Measurements from ENCODE around the gene DDX25.

Gene DDX25

GRCh38 chr11:125968354-125968753, 64.0 kb downstream of the DDX25 start:
- DNase-seq (ENCODE audit: insufficient read length, low spot score), result no peak
- no peak for FAIRE-seq

GRCh38 chr11:125971618-125972017, 67.3 kb downstream of the DDX25 start:
- FAIRE-seq, result no peak

DNA sequence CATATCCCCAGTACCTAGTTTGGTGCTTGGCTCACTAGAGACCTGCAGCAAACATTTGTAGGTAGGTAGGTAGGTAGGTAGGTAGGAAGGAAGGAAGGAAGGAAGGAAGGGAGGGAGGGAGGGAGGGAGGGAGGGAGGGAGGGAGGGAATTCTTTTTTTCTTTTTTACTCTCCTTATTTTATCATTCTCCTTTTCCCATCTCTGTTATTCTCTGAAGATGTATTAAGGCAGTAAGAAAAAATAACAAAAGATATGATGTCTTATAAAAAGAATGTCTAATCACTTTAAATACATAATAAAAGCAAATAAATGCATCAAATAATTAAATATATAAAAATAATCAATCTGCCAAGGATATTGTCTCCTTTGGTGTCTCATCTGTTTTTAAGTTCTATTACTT, 70.0 kb downstream of the DDX25 start:
- no peak for FAIRE-seq
- no peak for DNase-seq (ENCODE audit: insufficient read length, low spot score)

More at GRCh38 chr11:125971618-125972017, 67.3 kb downstream of the DDX25 start:
- no peak for DNase-seq (ENCODE audit: insufficient read length, low spot score)

DNA sequence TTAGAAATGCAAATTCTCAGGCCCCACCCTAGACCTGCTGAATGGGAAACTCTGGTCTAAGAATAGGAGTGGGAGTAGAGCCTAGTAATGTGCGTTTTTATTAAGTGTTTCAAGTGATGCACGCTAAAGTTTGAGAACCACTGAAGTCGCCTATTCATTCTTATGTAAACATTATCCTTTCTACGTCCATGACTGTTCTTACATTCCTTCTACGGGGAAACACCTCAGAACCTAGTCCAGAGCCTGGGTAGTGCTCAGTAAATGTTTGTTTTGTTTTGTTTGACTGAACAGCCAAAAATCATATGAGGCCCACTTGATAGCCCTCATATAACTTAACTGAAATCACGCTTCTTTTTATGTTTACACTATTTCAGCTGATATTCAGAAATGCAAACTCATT, 71.3 kb downstream of the DDX25 start:
- no peak for FAIRE-seq
- DNase-seq (ENCODE audit: insufficient read length, low spot score), result no peak

DNA sequence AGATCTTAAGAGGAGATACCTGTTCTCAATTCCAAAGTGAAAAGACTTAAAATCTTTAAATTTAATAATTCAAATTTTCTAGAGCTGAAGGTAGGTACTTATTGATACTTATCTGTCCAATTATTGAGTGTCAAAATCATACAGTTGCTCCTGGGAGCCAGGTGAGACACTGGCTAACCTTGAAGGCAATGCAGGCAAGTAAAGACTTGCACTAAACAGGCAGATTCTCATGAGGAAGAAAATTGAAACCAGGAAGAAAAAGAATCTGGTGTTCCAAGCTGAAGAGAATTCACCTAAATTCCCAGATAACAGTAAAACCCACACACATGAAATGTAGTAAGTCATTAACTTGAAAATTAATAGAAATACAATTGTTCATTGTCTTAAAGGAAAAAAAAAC, 71.8 kb downstream of the DDX25 start:
- FAIRE-seq (no peak), DNase-seq (ENCODE audit: insufficient read length, low spot score) (no peak)

DNA sequence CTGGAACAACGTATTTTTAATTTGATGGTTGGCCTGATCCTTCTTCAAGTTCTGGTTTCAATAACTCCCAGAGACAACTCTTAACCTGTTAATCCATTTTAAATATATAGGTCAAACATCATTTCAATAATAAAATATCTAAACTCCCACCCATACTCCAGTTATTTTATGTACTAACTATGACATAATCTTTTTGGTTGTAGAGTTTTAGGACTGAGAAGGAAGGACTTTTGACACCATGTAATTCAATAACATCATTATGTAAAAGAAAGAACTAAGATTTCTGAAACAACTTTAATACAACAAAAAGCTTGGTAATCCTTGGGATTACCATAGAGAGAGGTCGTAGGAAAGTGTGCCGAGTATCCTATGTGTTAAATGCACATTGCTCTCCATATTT, 73.0 kb downstream of the DDX25 start:
- FAIRE-seq (no peak), DNase-seq (ENCODE audit: insufficient read length, low spot score) (no peak)

DNA sequence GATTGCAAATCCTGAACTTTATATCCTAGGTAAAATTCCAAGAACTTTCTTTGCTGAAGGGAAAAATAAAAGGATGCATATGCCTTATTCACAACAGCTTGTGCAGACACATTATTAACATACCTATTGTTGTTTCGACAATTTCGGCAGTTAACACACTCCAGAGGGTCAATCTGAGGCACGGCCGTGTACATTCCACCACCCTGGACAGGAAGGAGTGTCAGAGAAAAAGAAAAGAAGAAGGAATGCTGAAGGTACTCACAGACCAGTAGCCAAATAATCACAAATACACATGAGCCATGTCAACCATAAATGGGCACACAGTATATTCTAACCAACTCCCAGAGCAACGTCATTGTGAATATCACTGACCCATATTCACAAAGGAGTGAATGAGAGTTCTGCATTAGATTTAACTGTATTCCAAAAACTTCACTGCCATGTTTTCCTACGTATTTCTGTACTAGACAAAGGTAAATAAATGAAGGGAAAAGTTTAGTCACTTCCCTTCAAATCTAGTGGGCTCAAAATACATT, 73.9 kb downstream of the DDX25 start:
- FAIRE-seq (no peak), DNase-seq (ENCODE audit: insufficient read length, low spot score) (no peak)
